HepG2 (cell line): ENCODE results near the gene NUDT3. TPM values are rescaled to one million over a fixed set of nuclear protein-coding genes. Genes with fewer than 3 reads are reported as not detected.
A peak's percentile ranks its signal among the peaks of the same experiment; 100 is the strongest.

Source experiments
- ATF5 ChIP-seq: sonication (generic); formaldehyde crosslinking; IDR thresholded peaks from 2 replicates; pipeline ENCODE4 v1.4.0; 2020; ENCODE audit warnings: mild to moderate bottlenecking, low read depth, missing genetic modification reagents
- CC2D1A ChIP-seq: sonication (generic); formaldehyde crosslinking; IDR thresholded peaks from 2 replicates; pipeline ENCODE4 v1.8.1; 2023; ENCODE audit warnings: mild to moderate bottlenecking, missing genetic modification reagents
- DNMT1 ChIP-seq: sonication (generic); formaldehyde crosslinking; IDR thresholded peaks from 2 replicates; pipeline ENCODE4 v1.5.1; 2020; ENCODE audit warnings: mild to moderate bottlenecking, missing genetic modification reagents
- E2F2 ChIP-seq: sonication (generic); formaldehyde crosslinking; IDR thresholded peaks from 2 replicates; pipeline ENCODE4 v1.4.0; 2020; ENCODE audit warnings: missing genetic modification reagents, borderline replicate concordance
- FOXA1 ChIP-seq, 2 experiments: fragments of 450-650 bp in 1 of 2; sonication (generic) in 1 of 2; formaldehyde crosslinking in 1 of 2; IDR thresholded peaks; 2 replicates each; pipeline versions ENCODE4 v1.4.0 to v1.6.1; 2016 to 2020; ENCODE audit warnings: missing genetic modification reagents in 1 of 2
- KLF11 ChIP-seq: IDR thresholded peaks from 2 replicates; pipeline ENCODE4 v1.6.1; 2016; ENCODE audit warnings: missing compliant biosample characterization
- MED13 ChIP-seq: sonication (generic); formaldehyde crosslinking; IDR thresholded peaks from 2 replicates; pipeline ENCODE4 v1.5.0; 2020; ENCODE audit warnings: missing genetic modification reagents
- MEIS1 ChIP-seq: sonication (generic); formaldehyde crosslinking; IDR thresholded peaks from 2 replicates; pipeline ENCODE4 v1.9.0; 2021; ENCODE audit warnings: mild to moderate bottlenecking, missing genetic modification reagents, moderate library complexity, borderline replicate concordance
- PHF5A ChIP-seq: IDR thresholded peaks from one replicate; pipeline ENCODE4 v1.6.1; 2018; ENCODE audit warnings: low read depth, missing genetic modification reagents; ENCODE audit not compliant: unreplicated experiment
- RXRB ChIP-seq: IDR thresholded peaks from 2 replicates; pipeline ENCODE4 v1.6.1; 2016; ENCODE audit warnings: borderline replicate concordance, missing genetic modification reagents, missing compliant biosample characterization
- SIN3B ChIP-seq: fragments of 150-350 bp; IDR thresholded peaks from 2 replicates; pipeline ENCODE4 v1.6.1; 2014; ENCODE audit warnings: low read length
- XBP1 ChIP-seq: sonication (generic); formaldehyde crosslinking; IDR thresholded peaks from 2 replicates; pipeline ENCODE4 v1.5.0; 2020; ENCODE audit warnings: missing genetic modification reagents
- ZBTB42 ChIP-seq: sonication (generic); formaldehyde crosslinking; IDR thresholded peaks from 2 replicates; pipeline ENCODE4 v1.5.0; 2020; ENCODE audit warnings: mild to moderate bottlenecking, missing genetic modification reagents
- ZIK1 ChIP-seq: sonication (generic); formaldehyde crosslinking; IDR thresholded peaks from 2 replicates; pipeline ENCODE4 v1.5.0; 2020; ENCODE audit warnings: mild to moderate bottlenecking, low read depth, missing genetic modification reagents, borderline replicate concordance
- ZNF17 ChIP-seq: sonication (generic); formaldehyde crosslinking; IDR thresholded peaks from 2 replicates; pipeline ENCODE4 v1.5.0; 2020; ENCODE audit warnings: mild to moderate bottlenecking, missing genetic modification reagents
- ZNF331 ChIP-seq: sonication (generic); formaldehyde crosslinking; IDR thresholded peaks from 2 replicates; pipeline ENCODE4 v1.4.0; 2020; ENCODE audit warnings: missing genetic modification reagents
- ZNF605 ChIP-seq: sonication (generic); formaldehyde crosslinking; IDR thresholded peaks from 2 replicates; pipeline ENCODE4 v1.8.0; 2022; ENCODE audit warnings: mild to moderate bottlenecking, missing genetic modification reagents
- ZNF773 ChIP-seq: sonication (generic); formaldehyde crosslinking; IDR thresholded peaks from 2 replicates; pipeline ENCODE4 v1.4.0; 2020; ENCODE audit warnings: missing genetic modification reagents, borderline replicate concordance
- ZZZ3 ChIP-seq: sonication (generic); formaldehyde crosslinking; IDR thresholded peaks from 2 replicates; pipeline ENCODE4 v1.4.0; 2020; ENCODE audit warnings: missing genetic modification reagents, mild to moderate bottlenecking, borderline replicate concordance
- polyA plus RNA-seq, 8 experiments: library from polyadenylated mRNA; depleted of rRNA in 3 of 8; stranded (reverse) in 7 of 8; unstranded in 1 of 8; fragments of >200 nt; fragmentation: Illumina TruSeq in 4 of 8; extraction: Trizol in 4 of 8; gene quantifications; 2 replicates each; pipeline versions ENCODE4 v1.2.1 to v1.2.3, GENCODE V29; 2011 to 2016; ENCODE audit warnings: low read depth in 4 of 8, missing spikeins in 1 of 8, mixed read lengths in 1 of 8; ENCODE audit not compliant: insufficient read depth in 1 of 8
- total RNA-seq, 5 experiments: library from RNA; depleted of rRNA; stranded (reverse); fragments of >200 nt; fragmentation: Illumina TruSeq; extraction: Trizol; gene quantifications; 2 replicates each; pipeline ENCODE4 v1.2.3, GENCODE V29; 2016; ENCODE audit warnings: low read depth in 1 of 5
- TF ChIP-seq, protein P1 (sequence below): sonication (generic); formaldehyde crosslinking; conservative IDR thresholded peaks from 2 replicates; pipeline ENCODE4 v1.4.0; 2020; ENCODE audit warnings: mild to moderate bottlenecking, missing genetic modification reagents, moderate library complexity
- TF ChIP-seq, protein P2 (sequence below): sonication (generic); formaldehyde crosslinking; IDR thresholded peaks from 2 replicates; pipeline ENCODE4 v1.5.0; 2020; ENCODE audit warnings: mild to moderate bottlenecking, missing genetic modification reagents
- TF ChIP-seq, protein P3 (sequence below): sonication (generic); formaldehyde crosslinking; IDR thresholded peaks from 2 replicates; pipeline ENCODE4 v1.5.1; 2020; ENCODE audit warnings: mild to moderate bottlenecking, missing genetic modification reagents, moderate library complexity

Gene NUDT3
- total and polyA plus RNA-seq, 2 of the 13 experiments (the other 11 are each of a cell fraction or from before 2014, with no cell fraction given): 20.2 to 20.6 TPM

- TF ChIP-seq, protein P1, sequence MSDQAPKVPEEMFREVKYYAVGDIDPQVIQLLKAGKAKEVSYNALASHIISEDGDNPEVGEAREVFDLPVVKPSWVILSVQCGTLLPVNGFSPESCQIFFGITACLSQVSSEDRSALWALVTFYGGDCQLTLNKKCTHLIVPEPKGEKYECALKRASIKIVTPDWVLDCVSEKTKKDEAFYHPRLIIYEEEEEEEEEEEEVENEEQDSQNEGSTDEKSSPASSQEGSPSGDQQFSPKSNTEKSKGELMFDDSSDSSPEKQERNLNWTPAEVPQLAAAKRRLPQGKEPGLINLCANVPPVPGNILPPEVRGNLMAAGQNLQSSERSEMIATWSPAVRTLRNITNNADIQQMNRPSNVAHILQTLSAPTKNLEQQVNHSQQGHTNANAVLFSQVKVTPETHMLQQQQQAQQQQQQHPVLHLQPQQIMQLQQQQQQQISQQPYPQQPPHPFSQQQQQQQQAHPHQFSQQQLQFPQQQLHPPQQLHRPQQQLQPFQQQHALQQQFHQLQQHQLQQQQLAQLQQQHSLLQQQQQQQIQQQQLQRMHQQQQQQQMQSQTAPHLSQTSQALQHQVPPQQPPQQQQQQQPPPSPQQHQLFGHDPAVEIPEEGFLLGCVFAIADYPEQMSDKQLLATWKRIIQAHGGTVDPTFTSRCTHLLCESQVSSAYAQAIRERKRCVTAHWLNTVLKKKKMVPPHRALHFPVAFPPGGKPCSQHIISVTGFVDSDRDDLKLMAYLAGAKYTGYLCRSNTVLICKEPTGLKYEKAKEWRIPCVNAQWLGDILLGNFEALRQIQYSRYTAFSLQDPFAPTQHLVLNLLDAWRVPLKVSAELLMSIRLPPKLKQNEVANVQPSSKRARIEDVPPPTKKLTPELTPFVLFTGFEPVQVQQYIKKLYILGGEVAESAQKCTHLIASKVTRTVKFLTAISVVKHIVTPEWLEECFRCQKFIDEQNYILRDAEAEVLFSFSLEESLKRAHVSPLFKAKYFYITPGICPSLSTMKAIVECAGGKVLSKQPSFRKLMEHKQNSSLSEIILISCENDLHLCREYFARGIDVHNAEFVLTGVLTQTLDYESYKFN: 0 out of 2 replicates have a peak, but pooled peaks have one; percentile 5
- no peak for TF ChIP-seq MED13 (CRISPR knock-in tag)
- no peak for TF ChIP-seq ZBTB42 (CRISPR knock-in tag)
- TF ChIP-seq ZNF773: no peak
- no peak for TF ChIP-seq E2F2
- TF ChIP-seq ZZZ3 (CRISPR knock-in tag): no peak
- 0 out of 2 replicates have a peak, but pooled peaks have one; percentile 37 for TF ChIP-seq MEIS1
- TF ChIP-seq DNMT1 (CRISPR knock-in tag): no peak
- TF ChIP-seq, protein P2, sequence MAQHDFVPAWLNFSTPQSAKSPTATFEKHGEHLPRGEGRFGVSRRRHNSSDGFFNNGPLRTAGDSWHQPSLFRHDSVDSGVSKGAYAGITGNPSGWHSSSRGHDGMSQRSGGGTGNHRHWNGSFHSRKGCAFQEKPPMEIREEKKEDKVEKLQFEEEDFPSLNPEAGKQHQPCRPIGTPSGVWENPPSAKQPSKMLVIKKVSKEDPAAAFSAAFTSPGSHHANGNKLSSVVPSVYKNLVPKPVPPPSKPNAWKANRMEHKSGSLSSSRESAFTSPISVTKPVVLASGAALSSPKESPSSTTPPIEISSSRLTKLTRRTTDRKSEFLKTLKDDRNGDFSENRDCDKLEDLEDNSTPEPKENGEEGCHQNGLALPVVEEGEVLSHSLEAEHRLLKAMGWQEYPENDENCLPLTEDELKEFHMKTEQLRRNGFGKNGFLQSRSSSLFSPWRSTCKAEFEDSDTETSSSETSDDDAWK (CRISPR knock-in tag): no peak
- no peak for TF ChIP-seq ZIK1 (CRISPR knock-in tag)
- no peak for TF ChIP-seq ATF5 (CRISPR knock-in tag)
- no peak for TF ChIP-seq SIN3B
- TF ChIP-seq XBP1 (CRISPR knock-in tag): 0 out of 2 replicates have a peak, but pooled peaks have one; percentile 17
- no peak for TF ChIP-seq ZNF17 (CRISPR knock-in tag)
- 0 out of 2 replicates have a peak, but pooled peaks have one; percentile 1 for TF ChIP-seq ZNF605 (CRISPR knock-in tag)
- no peak for TF ChIP-seq CC2D1A (CRISPR knock-in tag)
- no peak for TF ChIP-seq FOXA1 (IDR thresholded peaks at IDR 0.05)
- peak; percentile 56 for TF ChIP-seq FOXA1 (CRISPR knock-in tag; IDR thresholded peaks at IDR 0.05)
- TF ChIP-seq KLF11 (CRISPR knock-in tag): 0 out of 2 replicates have a peak, but pooled peaks have one; percentile 2
- no peak for TF ChIP-seq ZNF331 (CRISPR knock-in tag)
- TF ChIP-seq, protein P3, sequence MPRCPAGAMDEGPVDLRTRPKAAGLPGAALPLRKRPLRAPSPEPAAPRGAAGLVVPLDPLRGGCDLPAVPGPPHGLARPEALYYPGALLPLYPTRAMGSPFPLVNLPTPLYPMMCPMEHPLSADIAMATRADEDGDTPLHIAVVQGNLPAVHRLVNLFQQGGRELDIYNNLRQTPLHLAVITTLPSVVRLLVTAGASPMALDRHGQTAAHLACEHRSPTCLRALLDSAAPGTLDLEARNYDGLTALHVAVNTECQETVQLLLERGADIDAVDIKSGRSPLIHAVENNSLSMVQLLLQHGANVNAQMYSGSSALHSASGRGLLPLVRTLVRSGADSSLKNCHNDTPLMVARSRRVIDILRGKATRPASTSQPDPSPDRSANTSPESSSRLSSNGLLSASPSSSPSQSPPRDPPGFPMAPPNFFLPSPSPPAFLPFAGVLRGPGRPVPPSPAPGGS (CRISPR knock-in tag): no peak
- no peak for TF ChIP-seq RXRB (CRISPR knock-in tag)
- no peak for TF ChIP-seq PHF5A (CRISPR knock-in tag)
These were observed 909 bp upstream of the NUDT3 start (continued) for GRCh38 chr6:34393191-34393965.
